GM12801 (cell line): ENCODE results near the gene SIPA1L3.

Experiments
- TF ChIP-seq, protein P1 (sequence below): IDR thresholded peaks from one replicate; pipeline ENCODE4 v1.5.1; 2011; ENCODE audit warnings: control low read depth; ENCODE audit not compliant: insufficient read length; ENCODE audit errors: extremely low read depth

SIPA1L3 gene

DNA sequence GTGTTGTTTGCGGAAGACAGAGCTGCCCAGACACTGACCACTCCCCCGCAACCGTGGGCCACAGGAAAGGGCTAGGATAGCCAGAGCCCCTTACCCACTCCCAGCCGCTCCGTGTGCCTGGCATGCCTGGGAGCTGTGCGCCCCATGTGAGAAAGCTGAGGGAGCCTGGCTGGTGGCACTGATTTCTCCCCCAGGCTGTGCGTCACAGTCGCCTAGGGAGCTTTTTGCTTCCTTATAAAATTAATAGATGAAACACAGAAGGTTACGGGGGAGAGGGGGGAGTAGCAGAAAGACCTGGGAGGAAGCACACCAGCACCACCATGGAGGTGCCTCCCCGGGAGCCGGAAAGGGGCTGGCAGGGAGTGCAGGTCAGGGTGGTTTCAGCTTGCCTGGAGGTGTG, 292.3 kb downstream of the SIPA1L3 start:
- TF ChIP-seq, protein P1, sequence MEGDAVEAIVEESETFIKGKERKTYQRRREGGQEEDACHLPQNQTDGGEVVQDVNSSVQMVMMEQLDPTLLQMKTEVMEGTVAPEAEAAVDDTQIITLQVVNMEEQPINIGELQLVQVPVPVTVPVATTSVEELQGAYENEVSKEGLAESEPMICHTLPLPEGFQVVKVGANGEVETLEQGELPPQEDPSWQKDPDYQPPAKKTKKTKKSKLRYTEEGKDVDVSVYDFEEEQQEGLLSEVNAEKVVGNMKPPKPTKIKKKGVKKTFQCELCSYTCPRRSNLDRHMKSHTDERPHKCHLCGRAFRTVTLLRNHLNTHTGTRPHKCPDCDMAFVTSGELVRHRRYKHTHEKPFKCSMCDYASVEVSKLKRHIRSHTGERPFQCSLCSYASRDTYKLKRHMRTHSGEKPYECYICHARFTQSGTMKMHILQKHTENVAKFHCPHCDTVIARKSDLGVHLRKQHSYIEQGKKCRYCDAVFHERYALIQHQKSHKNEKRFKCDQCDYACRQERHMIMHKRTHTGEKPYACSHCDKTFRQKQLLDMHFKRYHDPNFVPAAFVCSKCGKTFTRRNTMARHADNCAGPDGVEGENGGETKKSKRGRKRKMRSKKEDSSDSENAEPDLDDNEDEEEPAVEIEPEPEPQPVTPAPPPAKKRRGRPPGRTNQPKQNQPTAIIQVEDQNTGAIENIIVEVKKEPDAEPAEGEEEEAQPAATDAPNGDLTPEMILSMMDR, result no peak

DNA sequence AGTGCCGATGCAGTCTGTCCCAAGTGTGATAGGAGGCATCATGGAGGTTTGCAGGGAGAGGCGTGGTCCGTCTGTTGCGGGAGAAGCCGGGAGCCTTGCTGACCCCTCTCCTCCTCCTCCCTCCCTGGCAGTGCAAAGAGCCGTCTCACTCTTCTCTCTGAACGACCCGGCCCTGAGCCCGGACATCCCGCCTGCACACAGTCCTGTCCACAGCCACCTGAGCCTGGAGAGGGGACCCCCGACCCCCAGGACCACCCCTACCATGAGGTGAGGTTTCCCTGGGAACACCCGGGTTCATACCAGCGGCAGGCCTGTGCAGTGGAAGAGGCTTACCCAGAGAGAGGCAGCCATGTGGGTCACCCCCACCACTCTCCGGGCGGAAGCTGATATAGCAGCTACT, 294.7 kb downstream of the SIPA1L3 start:
- TF ChIP-seq, protein P1, result no peak

- TF ChIP-seq, protein P1, result no peak
These were observed 295.5 kb downstream of the SIPA1L3 start for GRCh38 chr19:38202504-38202903.

DNA sequence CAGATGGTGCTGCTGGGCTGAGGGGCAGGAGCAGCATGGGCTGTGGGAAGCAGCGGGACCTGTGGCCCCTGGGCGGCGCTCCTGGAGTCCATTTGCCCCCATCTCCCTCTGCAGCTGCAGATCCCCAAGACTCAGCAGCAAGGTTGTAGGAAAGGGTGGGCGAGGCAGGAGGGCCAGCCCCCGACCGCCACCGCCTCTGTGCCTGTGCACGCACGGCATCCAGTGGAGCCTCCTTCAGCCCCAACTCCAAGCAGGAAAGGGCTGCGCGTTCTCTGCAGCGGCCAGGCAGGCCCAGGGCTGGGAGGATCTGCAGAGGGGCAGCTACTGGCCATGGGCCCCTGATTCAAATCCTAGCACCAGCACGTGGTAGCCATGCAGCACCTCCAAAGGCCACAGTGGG, 296.2 kb downstream of the SIPA1L3 start:
- TF ChIP-seq, protein P1, result no peak

- TF ChIP-seq, protein P1, result no peak
These were observed 297.1 kb downstream of the SIPA1L3 start for GRCh38 chr19:38204096-38204495.

- TF ChIP-seq, protein P1, result no peak
These were observed 297.7 kb downstream of the SIPA1L3 start for GRCh38 chr19:38204728-38205127.

DNA sequence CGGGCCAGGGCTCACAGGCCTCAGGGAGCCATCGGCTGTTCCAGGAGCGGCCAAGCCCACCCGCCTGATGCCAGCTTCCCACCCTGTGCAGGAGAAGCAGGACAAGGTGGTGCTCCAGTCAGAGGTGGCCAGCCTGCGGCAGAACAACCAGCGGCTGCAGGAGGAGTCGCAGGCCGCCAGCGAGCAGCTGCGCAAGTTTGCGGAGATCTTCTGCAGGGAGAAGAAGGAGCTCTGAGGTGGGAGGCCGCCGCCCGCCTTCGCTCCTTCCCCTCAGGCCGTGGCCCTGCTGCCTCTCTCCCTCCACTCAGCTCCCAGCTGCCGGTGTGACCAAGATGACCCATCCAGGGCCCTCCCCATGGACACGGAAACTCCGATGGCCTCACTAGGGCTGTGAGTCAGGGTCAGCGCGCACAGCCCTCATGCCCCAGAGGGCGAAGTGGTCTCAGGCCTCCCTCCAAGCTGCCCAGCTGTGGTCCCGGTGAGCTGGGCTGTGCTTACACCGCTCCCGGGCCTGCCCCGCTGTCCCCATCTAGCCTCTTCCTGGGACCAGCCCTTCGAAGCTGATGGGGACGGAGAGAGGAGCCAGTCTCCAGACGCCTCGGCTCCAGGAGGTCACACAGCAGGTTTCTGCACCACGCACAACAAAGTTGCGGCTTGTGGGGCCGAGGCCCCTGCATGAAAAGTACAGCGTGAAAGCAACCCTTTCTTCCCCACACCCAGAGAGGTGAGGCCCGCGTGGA, 299.2 kb downstream of the SIPA1L3 start:
- TF ChIP-seq, protein P1, result no peak

DNA sequence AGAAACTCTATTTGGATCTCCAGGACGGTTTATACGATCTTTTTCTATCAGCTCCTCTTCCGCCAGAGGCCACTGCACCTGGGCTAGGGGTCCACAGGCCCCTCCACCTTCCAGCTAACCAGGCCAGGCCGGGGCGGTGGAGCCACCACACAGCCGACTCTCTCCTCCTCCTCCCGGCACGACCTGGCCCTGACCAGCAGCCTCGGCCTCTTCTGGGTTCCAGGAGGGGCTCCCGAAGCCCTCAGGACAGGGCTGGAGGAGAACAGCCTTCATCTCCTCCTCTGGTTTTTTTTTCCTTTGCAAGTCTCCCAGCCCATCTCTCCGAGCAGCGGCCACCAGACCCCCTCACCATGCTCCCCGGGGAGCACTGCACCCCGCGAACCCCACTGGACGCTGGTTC, 299.9 kb downstream of the SIPA1L3 start:
- TF ChIP-seq, protein P1, result no peak
